ENCODE measurements around the gene AZIN2. TPM values are rescaled to one million over a fixed set of nuclear protein-coding genes. Genes with fewer than 3 reads are reported as not detected.

The AZIN2 gene
- total RNA-seq, 1 experiment from 2014 or later: 7.3 TPM

DNA sequence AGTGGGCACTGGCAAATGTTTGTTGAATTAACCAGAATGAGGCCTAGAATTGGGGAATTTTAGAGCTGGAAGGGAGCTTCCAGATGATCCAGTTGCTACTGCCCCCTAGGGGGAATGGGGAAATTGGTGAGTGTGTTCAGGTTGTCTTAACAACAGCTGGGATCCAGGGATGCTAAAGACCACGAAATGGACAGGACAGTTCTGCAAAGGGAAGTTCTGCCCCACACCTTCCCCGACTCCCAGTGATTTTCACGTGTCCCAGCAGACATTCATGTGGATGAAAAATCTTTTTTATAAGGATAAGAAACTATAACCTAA lies 67.0 kb downstream of the AZIN2 start:
- no TSS peak for BruUV-seq (replicated peaks)
- Histone ChIP-seq H3K9me3 (ENCODE audit: insufficient read depth, low read depth) (no peaks in the 10 kb centered on the region), H4K20me1 (ENCODE audit: insufficient read depth) (no peaks in the 10 kb centered on the region), H3K4me1 (replicated peaks; ENCODE audit: insufficient read depth) (peaks cover 44% of the 10 kb centered on the region), H3K36me3 (ENCODE audit: low read depth) (no peaks in the 10 kb centered on the region), H3K4me3 (no peak overlapping the region), H3F3A (ENCODE audit: insufficient read depth, low read depth) (peaks cover 23% of the 10 kb centered on the region), H3K9me2 (ENCODE audit: insufficient read depth) (no peaks in the 10 kb centered on the region), H2AFZ (no peak overlapping the region), H3K4me2 (no peak overlapping the region), H3K79me2 (ENCODE audit: low read depth) (no peaks in the 10 kb centered on the region), H3K27ac (no peak overlapping the region), H3K27me3 (ENCODE audit: insufficient read depth, low read depth) (no peaks in the 10 kb centered on the region)
- TF ChIP-seq EZH2 (IDR thresholded peaks at IDR 0.05; ENCODE audit: low read depth): no peak
- TF ChIP-seq, protein P1, sequence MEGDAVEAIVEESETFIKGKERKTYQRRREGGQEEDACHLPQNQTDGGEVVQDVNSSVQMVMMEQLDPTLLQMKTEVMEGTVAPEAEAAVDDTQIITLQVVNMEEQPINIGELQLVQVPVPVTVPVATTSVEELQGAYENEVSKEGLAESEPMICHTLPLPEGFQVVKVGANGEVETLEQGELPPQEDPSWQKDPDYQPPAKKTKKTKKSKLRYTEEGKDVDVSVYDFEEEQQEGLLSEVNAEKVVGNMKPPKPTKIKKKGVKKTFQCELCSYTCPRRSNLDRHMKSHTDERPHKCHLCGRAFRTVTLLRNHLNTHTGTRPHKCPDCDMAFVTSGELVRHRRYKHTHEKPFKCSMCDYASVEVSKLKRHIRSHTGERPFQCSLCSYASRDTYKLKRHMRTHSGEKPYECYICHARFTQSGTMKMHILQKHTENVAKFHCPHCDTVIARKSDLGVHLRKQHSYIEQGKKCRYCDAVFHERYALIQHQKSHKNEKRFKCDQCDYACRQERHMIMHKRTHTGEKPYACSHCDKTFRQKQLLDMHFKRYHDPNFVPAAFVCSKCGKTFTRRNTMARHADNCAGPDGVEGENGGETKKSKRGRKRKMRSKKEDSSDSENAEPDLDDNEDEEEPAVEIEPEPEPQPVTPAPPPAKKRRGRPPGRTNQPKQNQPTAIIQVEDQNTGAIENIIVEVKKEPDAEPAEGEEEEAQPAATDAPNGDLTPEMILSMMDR (conservative IDR thresholded peaks at IDR 0.05): peak; percentile 40; the same call in 1 of the 2 replicates
- ChIA-PET CTCF (no interaction called here), POLR2A (ENCODE audit: unreplicated experiment) (no interaction called here)
- no peak for DNase-seq
- intact Hi-C loops (cut with micrococcal nuclease; ENCODE audit: unreplicated experiment): no loop called here

GRCh38 chr1:33148615-33149014 lies 67.7 kb downstream of the AZIN2 start:
- CTCF ChIA-PET: no interaction called here
- no peak overlapping the region for H3K4me3 ChIP-seq
- no peaks in the 10 kb centered on the region for H3K36me3 ChIP-seq (ENCODE audit: low read depth)
- H3K4me1 ChIP-seq (replicated peaks; ENCODE audit: insufficient read depth): peaks cover 51% of the 10 kb centered on the region
- H3K9me3 ChIP-seq (ENCODE audit: insufficient read depth, low read depth): no peaks in the 10 kb centered on the region
- intact Hi-C loops (cut with micrococcal nuclease; ENCODE audit: unreplicated experiment): no loop called here
- no peak overlapping the region for H2AFZ ChIP-seq
- no peak overlapping the region for H3K27ac ChIP-seq
- TF ChIP-seq, protein P1 (conservative IDR thresholded peaks at IDR 0.05): no peak
- no peak for TF ChIP-seq EZH2 (IDR thresholded peaks at IDR 0.05; ENCODE audit: low read depth)
- H3F3A ChIP-seq (ENCODE audit: insufficient read depth, low read depth): peaks cover 23% of the 10 kb centered on the region
- no peak overlapping the region for H3K4me2 ChIP-seq
- no peak for DNase-seq
- H3K27me3 ChIP-seq (ENCODE audit: insufficient read depth, low read depth): no peaks in the 10 kb centered on the region
- BruUV-seq (replicated peaks): no TSS peak
- no peaks in the 10 kb centered on the region for H3K79me2 ChIP-seq (ENCODE audit: low read depth)
- POLR2A ChIA-PET (ENCODE audit: unreplicated experiment): no interaction called here
- no peaks in the 10 kb centered on the region for H3K9me2 ChIP-seq (ENCODE audit: insufficient read depth)
- no peaks in the 10 kb centered on the region for H4K20me1 ChIP-seq (ENCODE audit: insufficient read depth)

DNA sequence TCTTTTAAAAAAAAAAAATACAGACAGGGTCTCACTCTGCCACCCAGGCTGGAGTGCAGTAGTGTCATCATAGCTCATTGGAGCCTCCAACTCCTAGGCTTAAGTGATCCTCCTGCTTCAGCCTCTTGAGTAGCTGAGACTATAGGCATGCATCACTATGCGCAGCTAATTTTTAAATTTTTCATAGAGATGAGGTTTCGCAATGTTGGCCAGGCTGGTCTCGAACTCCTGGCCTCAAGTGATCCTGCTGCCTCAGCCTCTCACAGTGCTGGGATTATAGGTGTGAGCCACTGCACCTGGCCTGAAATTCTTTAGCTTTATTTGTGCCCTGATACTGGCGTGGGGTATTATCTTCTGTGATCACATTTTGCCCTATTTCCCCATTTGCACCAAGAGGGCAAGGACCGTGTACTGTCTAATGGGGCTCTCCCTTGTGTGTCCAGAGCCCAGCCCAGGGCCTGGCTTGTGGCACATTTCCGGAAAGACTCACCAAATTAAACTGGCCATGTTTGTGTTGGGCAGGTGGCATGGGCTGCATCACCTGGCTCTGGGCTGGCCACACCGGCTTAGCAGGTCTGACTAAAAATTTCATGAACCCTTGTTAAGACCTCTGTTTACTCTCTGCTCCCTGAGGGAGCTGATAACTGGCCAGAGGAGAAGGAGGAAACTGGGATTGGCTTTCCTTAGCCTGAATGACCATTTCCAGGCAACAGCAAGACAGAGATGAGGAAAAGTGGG lies 68.7 kb downstream of the AZIN2 start:
- CTCF ChIA-PET: interaction anchor here (1.0 to 1.3 kb wide), 2 partner anchors 32 to 50 kb away, joined by 3 to 4 read pairs; partner anchors contain the start of gene TRIM62
- H3K36me3 ChIP-seq (ENCODE audit: low read depth): no peaks in the 10 kb centered on the region
- no peak overlapping the region for H2AFZ ChIP-seq
- no peaks in the 10 kb centered on the region for H3K27me3 ChIP-seq (ENCODE audit: insufficient read depth, low read depth)
- no peaks in the 10 kb centered on the region for H4K20me1 ChIP-seq (ENCODE audit: insufficient read depth)
- H3K4me1 ChIP-seq (replicated peaks; ENCODE audit: insufficient read depth): peaks cover 51% of the 10 kb centered on the region
- POLR2A ChIA-PET (ENCODE audit: unreplicated experiment): no interaction called here
- H3K79me2 ChIP-seq (ENCODE audit: low read depth): no peaks in the 10 kb centered on the region
- peak; percentile 81 to 95 for DNase-seq
- no peak overlapping the region for H3K4me3 ChIP-seq
- peaks cover 23% of the 10 kb centered on the region for H3F3A ChIP-seq (ENCODE audit: insufficient read depth, low read depth)
- TF ChIP-seq, protein P1 (conservative IDR thresholded peaks at IDR 0.05): 0 out of 2 replicates have a peak, but pooled peaks have one; percentile 13
- no peak for TF ChIP-seq EZH2 (IDR thresholded peaks at IDR 0.05; ENCODE audit: low read depth)
- H3K9me3 ChIP-seq (ENCODE audit: insufficient read depth, low read depth): no peaks in the 10 kb centered on the region
- peak overlapping the region; percentile 58 for H3K4me2 ChIP-seq
- BruUV-seq (replicated peaks): no TSS peak
- H3K9me2 ChIP-seq (ENCODE audit: insufficient read depth): no peaks in the 10 kb centered on the region
- peak overlapping the region; percentile 61 for H3K27ac ChIP-seq
- intact Hi-C loops (cut with micrococcal nuclease; ENCODE audit: unreplicated experiment): no loop called here

Data from PC-9 (cell line).